Hippocampal formation (tissue), 2 donors: ENCODE results near the gene ATXN7L1.
A peak's percentile ranks its signal among the peaks of the same experiment; 100 is the strongest.

Experiments
- DNase-seq, 2 donors: peaks; one replicate each; lab custom pipeline; 2025; lab: John Stamatoyannopoulos, UW

The ATXN7L1 gene

DNA sequence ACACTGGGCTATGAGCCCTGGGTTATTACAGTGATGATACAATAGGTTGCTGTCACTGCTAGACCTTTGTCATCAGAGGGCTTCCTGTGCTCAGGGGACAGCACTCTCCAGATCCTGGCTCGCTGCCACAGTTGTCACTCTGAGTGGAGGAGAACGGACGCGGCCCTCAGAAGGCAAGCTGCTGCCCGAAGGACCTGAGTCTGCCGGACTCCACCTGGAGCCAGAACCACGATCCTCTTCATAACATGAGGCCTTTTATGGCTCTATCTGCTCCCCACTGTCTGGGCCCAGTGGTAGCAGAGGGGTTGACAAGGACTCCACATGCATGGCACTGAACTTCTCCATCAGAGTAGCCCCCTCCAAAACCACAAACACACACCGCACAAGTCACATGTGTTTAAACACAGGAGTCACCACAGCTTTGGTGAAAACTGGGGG, 200.4 kb downstream of the ATXN7L1 start:
- DNase-seq: no peak

DNA sequence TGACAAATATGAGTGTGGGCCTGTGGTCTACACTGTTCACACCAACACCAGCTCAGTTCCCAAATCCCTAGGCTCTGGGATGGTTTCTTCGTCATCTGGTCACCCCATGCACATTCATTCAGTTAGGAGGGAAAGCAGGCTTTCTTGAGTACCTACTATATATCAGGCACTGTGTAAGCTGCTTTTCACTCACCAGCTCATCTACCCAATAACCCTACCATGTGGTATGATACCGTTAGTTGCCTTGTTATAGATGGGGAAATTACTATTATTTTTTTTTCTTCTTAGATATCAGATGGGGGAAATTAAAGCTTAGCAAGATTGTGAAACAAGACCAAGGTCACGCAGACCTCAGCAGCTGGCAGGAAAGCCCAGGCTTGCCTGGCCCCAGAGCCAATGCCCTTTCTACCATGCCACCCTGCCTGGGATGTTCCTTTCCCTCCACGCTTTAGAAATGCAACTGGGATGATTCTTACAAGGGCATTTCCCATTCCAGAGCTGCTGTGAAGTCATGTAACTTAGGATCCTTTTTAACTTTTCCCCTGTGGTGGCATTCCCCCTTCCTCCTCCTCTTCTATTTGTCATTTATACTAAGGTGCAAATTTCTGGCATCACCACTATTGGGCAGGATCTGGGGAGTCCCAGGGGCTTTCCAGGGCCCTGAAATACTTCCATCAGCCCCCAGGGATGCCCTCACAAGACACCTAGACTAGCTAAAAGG, 202.0 kb downstream of the ATXN7L1 start:
- no peak for DNase-seq

DNA sequence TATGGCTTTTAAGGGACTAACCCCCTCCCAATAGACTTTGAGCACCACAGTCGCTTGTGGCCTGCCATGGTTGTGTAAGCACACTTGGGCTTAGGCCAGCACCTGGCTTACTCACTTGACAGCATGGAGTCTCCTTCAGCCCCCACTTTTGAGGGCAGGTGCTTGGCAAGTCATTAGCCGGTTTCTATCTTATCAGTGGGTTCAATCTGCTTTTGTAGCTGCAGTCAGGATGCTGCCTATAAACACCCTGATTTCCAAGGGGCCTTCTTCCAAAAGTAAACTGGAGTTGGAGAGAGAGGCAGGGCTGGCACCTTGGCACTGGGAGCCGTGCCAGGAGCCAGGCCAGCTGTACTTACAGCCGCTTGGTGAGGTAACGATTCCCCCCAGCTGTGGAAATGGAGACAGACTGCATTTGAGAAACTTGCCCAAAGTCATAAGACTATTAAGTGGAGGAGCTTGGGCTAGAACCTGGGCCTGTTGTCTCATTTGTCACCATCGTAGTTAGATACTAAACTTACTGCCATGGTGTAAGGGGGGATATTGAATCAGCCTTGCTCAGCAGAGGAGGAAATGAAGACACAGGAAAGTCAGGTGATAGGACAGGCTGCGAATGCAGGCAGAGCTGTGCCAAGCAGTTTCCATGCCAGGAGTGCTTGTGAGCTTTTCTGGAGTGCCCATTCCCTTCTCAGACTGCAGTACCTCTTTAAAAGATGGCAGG, 202.9 kb downstream of the ATXN7L1 start:
- no peak for DNase-seq

DNA sequence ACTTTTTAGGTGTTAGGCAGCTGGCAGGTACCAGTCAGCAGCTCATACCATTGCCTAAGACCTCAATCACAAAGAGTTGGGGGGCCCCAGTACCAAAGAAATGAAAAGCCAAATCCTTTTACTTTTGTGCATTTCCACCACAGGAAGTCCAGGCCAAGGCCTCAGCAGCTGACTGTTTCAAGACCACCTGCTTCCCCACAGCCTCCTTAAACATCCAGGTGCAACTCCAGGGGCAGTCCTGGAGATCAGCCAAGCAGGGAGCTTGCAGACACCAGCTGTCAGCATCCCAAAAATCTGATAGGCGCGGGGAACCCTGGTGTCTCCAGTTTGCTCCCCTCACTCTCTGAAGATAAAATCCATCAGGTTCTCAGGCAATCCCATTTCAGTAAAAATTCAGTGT, 203.6 kb downstream of the ATXN7L1 start:
- no peak for DNase-seq

DNA sequence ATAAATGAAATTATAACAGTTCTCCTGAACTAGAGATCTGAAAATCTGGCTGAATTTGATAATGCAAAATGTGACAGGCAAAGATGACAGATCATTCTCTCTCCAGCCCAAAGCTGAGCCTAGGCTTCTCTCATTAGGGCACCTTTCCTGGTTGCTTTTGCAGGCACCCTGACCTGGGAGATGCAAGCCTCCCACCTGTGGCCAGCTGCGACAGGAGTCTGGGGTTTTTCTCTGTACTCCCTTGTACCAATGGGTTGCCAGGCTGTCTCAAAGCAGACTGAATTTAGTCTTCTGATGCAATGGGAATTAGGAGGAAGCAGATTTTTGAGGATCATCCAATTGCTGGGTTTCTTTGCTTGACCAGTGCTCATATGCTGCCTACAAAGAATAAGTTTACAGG, 210.1 kb downstream of the ATXN7L1 start:
- DNase-seq: no peak

DNA sequence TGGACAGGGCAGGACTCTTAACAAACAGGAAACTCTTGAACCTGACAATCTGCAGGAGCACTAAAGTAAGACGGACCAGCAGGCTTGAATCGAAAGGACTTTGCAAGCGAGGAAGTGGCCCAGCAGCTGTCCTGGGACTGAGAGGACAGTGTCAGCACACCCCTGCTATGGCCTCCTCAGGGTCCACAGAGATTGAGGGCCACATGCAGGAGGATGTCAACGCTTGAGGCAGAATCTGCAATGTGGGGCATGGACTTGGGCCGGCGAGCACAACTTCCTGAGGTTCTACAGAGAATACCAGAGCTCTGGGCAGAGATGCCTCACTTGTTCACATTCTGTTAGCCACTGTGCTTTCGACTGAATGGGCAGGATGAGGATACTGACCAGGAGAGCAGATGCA, 210.7 kb downstream of the ATXN7L1 start:
- no peak for DNase-seq

DNA sequence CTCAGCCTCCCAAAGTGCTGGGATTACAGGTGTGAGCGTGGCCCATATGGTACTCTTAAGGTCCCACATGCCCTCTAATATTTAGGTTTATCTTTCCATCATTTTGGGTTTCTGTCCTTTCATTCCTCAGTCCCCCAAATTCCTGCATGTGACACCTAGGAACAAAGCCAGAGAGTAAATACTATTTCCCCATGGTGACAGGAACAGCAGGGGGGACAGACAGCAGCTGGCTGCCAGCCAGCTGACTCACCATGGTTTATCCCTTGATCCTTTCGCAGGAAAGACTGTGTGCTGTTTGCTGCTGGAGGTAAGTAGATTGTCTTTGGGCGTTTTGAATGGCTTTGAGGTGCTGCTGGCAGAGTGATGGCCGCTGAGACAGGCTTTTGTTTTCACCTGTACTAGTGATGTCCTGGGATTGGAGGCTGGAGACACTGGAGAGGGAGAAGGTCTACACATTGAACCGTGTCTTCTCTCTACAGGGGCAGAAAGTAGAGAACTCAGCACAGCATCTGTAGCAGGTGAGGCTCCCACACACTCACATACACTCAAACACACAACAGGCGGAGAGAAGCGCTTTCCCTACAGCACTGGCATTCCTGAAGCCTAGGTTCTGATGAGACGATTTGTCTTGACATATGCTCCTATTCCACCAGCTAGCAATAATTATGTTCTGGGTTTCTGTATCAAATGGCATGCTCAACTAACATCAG, 211.4 kb downstream of the ATXN7L1 start:
- no peak for DNase-seq

DNA sequence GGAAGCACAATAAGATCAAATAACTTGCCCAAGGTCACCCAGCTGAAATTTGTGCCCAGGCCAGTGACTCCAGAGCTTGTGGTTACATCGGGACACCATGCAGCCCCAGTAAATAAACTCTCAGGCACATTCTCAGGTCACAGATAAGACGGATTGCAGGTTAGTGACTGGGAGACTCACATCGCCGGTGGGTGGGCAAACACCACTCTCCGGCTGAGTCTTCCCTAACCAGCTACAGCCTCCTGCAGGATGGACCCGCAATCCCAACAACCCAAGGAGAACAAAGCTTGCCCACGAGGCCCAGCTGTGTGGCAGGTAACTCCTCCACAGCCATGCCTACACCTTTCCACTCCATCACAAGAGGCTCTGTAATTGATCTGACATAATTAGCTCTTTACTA, 213.4 kb downstream of the ATXN7L1 start:
- DNase-seq: no peak

DNA sequence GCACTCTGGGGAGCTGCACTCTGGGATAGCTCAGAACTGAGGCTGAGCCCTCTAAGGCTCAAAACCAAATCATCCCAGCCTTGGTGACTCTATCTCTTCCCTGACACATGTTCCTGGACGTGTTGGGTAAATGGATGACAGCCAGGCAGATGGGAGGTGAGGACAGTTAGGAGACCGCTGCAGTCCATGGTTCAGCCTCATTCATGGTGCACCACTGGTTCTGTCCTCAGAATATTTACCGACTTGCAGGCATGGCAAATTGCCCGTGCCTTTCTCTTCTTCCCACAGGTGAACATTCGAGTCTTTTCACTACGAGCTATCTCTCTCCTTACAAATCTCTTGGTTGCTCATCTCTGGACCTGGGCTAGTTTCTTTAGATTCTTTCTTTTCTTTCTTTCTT, 214.8 kb downstream of the ATXN7L1 start:
- DNase-seq: no peak

DNA sequence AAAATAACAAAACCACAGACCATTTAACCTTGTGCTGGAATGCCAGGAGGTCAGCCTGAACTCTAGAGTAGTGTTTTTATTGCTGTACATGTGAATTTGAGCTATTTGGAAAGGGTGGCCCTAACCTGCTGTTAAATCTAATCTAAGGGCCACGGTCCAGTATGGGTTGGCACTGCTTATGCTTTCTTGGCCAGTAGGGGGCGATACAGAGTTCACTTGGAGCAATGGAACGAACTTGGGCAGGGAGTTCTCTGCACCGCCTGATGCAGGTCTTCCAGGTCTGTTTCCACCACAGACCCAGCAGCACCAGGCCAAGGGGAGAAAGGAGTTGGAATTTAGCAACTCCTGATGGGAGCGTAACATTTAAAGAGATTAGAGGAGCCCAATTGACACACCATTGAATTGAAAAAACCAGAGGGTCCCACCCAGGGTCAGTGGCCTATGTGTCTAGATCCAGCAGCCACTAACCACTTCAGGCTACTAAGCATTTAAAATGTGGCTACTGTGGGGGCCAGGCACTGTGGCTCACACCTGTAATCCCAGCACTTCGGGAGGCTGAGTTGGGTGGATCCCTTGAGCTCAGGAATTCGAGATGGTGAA, 219.4 kb downstream of the ATXN7L1 start:
- no peak for DNase-seq

DNA sequence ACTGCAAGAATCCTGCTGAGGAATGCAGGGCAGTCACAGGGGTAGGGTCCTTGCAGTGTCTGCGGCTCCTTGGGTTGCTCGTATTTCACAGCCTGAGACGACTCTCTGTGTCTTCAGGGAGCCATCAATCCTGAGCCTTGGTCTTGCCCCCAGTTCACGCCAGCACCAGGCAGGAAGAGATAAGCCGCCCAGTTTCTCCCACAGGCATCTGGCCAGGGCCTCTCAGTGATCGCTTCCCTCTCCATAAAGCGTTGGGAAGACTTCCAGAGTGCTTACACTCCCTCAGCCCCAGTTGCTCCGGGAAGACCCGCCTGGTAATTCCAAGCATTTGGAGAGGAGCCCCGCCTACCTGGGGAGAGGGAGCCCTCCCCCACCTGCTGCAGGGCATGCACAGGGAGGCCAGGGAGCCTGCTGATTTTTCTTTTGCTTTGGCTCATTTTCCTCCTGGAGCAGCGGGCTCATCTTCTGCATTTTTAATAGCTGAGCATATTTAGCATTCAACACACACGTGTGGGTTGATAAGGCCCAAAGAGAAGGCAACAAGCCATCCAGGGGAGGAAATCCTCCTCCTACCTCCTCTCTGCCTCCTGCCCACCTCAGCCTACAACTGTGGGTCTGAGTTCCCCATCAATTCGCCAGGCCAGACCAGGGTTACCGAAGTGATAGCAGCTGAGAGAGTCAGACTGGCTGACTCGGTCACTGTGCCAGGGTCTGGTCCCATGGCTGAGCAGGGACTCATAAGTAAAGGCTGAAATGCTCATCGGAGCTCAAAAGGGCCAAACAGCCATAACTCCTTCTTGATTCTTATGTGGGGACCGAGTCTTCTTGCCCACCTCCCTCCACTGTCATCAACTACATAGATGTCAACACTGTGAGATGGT, 220.7 kb downstream of the ATXN7L1 start:
- no peak for DNase-seq

DNA sequence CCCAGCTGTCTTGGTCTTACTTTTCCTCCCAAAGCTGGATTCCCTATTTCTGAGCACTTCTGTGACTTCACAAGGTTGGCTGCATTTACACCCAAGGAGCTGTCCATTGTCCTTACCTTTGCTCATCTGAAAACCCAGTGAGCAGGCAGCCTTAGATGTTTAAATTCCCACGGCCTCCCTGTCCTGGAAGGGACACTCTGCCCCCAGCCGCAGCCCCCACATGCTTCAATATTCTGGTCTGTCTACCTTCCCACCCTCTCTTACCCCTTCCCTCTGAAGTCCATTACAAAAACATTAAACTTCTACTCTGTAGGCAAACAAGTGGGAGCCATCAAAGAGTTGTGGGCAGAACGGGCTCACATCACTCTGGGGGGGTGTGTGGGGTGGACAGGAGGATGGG, 221.3 kb downstream of the ATXN7L1 start:
- no peak for DNase-seq

DNA sequence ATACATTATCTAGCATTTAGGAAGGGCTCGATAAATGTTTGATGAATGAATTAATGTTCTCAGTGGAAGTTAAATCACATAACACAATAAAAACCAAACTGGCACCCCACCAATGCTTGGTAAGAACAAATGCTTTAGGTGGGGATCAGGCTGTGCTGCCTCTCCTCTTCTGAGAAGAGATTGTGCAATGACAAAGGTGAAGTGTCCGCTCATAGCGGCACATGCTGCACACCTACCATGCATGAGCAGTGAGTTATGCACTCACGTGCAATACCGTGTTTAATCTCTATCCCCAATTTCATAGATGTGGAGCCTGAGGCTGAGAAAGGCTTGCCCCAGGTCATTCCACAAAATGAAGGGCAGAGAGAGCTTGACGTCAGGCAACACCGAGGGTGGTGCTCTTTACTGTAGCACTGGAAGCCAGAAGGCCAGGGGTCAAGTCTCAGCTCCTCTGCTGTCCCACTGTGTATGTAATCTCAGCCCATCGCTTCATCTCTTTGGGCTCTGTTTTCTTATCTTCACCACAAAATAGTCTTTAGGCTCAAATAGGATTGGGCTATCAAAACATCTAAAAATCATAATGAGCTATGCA, 222.2 kb downstream of the ATXN7L1 start:
- no peak for DNase-seq

DNA sequence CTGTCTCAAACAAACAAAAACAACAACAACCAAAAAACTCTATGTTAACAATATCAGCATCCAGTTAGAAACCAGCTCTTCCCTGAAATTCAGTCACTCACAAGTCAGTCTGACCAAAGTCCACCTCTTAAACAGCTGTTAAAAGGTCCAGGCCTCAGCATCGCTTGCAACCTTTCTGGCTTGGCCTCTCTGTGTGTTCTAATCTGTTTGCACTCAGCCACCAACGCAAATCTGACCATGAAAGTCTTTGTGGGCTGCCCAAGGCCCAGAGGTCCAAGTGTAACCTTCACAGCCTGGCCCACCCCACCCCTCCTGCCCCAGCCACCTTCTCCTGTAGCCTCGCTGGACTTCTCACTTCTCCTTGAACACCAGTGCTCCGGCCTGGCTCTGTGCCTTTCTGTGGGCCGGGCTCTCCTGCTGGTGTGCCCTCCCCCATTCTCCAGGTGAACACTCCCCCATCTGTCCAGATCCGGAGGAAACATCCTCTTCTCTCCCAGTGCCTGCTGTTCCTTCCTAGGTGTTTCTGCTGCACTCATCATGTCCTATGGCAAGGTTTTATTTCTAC, 222.9 kb downstream of the ATXN7L1 start:
- no peak for DNase-seq

DNA sequence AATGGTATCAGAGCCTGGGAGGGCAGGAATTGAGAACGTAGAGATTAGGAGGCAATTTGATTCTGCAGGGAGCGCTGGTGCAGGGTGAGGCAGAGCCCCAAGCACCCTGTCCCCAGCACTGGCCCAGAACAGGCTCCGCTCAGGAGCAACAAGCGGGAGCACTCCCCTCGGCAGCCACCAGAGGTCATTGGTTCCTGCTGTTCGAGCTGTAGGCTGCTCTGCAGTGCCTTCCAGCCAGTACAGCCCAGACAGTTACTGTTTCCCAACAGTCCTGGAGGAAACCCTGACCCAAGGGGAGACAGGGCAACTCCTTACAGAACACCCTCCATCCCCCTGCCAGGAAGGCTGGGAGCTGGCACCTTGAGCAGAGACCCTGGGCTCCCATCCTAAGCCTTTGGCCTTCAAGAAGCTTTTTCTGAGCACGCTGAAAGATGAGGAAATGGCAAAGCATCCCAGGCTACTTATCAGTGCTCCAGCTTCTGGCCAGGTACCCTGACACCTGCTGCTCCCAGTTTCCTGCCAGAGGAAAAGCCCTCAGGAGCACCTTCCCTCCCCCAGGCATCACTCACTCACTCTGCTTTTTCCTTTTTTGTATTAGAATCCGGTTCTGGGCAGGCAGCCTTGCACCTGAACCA, 223.9 kb downstream of the ATXN7L1 start:
- peak; percentile 59 to 70 for DNase-seq

DNA sequence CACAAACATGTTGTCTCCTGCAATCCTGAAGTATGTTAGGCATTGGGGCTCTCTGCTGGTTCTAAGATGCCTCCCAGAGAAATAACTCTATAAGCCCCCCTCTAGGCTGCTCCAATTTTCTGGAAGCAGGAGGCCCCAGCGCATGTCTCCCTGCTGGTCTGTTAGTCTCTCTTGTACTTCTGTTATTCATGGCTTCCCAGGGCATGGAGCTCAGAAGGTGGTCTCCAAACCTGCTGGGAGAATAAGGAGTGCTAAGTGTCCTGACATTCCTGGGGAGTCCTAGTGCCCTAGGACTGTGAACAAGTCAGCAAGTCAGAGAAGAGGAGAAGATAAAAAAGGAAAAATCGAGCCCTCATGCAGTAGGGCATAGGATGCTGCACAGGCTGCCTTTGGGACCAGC, 224.6 kb downstream of the ATXN7L1 start:
- no peak for DNase-seq

DNA sequence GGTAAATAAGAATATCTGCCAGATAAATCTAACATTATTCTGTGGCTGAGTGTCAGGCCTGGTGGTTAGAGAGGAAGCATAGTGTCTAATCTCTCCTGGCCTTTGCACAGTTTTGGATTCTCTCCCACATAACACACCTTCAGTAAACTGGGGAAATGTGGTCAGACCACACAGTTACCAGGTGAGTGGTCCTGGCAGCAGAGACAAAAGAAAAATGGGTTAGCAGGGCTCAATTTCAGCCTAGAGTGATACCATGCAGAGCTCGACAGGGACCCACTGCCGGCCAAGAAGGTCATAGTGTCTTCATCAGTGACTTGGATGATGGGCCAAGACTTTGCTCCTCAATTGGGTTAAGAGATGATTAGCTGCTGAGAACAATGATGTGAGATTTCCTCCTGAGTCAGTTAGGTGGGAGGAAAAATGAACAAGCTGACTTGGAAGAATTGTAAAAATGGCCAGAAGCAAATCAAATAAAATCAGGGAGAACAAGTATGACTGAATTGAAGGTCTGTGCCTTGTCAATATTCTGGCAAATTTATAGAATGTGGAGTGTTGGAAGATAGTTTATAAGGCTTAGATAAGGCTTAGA, 225.9 kb downstream of the ATXN7L1 start:
- no peak for DNase-seq

DNA sequence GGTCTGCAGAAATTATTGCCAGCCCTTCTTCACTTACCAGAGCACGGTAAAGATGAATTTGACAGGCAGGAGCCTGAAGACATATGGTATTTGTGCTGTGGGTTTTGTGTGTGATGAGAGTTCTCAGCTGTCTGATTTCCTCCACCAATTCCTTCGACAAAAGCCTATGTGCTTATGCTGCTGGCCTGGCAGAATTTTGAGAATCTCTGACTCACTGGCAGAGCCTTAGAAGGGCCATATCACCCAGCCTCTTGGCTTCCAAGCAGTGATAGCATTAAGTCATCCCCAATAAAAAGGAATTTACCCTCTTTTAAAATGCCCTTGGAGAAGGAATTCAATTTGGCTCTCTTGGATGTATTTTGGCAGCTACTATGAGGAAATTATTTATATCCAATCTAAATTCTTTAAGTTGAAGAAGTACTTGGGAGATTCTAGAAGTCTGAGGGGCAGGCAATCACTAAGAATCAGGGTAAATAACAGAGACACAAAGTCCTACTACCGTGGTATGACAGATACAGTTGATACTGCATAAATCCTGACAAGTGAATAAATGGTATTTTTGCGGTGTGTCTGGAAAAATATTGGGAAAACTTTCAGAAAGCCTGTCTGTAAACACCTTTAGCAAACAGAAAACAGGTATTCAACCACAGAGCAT, 226.5 kb downstream of the ATXN7L1 start:
- DNase-seq: no peak
